Kasumi-1 (cell line): Measurements from ENCODE around the gene CDK16.
"Not testable (repeated sequence)": the region's sequence is repeated elsewhere in the genome, so short reads cannot be mapped to it uniquely, and the experiment has no call there.

Experiments used
- DNase-seq, 2 experiments: peaks; one replicate each; lab custom pipeline; 2025; lab: John Stamatoyannopoulos, UW

CDK16 gene

DNA sequence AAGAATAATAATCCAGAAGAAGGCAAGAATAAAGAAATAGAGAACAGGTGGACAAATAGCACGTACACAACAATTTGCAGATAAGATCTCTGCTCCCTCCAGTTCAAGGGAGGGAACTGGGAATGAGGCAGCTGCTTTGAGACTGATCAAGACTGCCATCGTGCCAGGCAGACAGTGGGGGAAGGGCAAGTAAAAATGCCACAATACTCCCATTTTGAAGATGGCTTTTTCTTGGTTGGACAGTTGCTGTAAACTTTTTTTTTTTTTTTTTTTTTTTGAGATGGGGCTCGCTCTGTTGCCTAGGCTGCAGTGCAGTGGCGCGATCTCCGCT, 31.5 kb downstream of the CDK16 start:
- no peak for DNase-seq

DNA sequence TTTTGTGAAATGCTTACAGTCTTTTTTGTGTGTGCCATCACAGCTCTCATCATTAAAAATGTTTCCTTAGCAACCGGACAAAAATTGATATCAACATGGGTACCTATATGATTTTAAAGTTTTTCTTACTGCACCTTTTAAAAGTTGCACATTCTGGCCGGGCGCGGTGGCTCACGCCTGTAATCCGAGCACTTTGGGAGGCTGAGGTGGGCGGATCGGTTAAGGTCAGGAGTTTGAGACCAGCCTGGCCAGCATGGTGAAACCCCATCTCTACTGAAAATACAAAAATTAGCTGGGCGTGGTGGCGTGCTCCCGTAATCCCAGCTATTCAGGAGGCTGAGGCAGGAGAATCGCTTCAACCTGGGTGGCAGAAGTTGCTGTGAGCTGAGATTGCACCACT, 39.1 kb downstream of the CDK16 start:
- not testable (repeated sequence) for DNase-seq

DNA sequence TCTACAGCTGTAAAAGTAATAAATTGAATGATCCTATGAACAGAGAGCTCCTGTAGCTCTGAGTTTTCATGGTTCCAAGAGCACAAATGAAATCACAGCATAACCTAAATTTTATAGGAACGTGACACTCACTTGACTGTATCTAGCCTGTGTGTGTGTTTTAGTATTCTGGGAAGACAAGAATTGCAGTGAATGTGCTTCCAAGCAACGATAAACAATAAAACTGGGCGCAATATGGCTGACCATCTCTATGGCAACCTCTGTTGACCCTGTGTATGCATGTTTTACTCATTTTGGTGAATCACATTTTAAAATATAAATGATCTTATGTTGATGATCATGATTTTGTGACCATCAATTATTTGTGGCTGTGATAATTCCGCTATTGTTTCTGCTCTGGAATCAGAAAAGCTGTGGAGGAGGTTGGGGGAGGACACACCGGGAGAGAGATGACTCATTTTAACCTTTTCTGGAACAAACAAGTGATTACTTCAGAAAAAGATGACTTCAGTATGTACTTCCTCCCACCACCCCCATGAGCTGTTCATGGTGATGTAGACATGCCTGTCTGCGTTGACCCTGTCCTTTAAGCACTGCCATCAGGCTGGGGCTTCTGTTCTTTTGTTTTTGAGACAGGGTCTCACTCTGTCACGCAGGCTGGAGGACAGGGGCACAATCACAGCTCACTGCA, 46.1 kb downstream of the CDK16 start:
- DNase-seq = no peak

DNA sequence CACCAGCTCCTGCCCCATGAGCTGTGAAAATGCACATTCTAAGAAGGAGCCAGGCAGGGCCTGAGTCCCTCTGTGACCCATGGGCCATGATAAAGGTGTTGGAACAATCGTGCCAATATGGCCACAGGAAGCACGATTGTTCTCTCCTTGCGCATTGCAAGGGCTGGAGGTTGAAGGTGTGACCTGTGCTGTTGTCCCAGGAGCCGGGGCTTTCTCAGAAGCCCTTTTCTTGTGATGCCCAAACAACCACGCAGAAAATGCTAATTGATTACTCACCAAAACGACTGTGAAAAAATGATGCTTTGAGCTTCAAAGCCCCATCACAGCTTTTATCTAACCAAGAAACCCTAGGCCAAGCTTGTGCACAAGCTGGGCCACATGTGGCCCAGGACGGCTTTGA, 48.2 kb downstream of the CDK16 start:
- no peak for DNase-seq

DNA sequence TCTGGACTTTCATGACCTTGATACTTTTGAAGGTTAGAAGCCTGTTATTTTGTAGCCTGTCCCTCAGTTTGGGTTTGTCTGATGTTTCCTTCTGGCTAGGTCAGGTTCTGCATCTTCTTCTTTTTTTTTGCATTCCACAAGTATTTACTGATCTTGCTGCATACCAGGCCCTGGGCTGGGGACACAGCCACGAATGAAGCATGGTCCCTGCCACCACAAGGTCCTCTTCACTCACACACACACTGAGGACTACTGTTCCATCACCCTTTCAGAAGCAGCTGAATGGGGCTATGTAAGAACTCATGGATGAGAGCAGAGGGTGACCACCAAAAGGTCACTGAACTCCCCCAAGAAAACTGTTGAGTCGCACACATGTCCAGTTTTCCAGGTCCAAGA, 53.5 kb downstream of the CDK16 start:
- DNase-seq = no peak

DNA sequence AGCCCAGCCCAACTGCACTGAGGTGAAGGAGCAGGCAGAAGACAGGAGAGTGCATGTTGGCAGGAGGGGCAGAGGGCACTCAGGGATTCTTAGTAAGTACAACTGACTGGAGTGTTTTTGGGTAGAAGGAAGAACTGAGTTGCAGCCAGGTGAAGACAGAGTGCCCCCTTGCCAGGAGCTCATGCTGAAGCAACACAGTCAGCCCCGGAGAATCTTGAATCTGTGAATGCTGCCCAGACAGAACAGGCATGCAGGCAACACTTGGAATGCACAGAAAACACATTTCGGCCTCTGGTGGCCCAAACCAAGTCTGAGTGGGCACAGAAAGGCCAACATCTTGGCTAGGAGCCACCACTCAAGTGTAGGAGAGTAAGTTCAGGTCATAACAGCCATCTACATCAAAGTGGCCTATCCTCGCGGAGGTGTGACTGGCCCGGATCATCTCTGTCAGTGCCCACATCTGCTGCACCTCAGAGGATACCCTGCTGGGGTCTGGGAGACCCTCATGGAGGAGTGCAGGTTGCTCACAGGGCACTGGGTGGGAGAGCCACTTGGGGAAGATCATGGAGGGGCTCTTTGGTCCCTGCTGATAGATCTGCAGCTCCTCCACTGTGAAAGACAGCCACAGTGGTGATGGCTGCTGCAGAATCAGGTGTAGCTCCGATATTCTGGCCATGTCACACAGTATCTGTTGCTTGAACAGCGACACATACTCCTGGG, 54.7 kb downstream of the CDK16 start:
- DNase-seq = no peak

DNA sequence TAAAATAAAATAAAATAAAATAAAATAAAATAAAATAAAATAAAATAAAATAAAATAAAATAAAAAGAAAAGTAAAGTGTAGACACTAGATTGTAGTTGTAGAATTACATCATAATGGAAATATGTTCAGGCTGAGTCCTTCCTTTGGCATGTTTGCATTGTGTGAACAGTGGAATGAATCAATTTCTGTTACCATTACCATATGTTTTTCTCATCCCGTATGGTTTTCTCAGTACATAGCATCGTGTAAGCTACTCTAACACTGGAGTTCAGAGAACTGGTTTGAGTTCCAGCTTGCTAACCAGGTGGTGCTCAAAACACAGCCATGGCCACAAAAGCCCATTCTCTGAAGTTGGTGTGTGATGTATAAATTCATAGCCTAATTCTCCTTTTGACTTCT, 60.2 kb downstream of the CDK16 start:
- DNase-seq = no peak
